IPS-18c (cell line): Measurements from ENCODE around the gene TSC2.
"Not testable (repeated sequence)": the region's sequence is repeated elsewhere in the genome, so short reads cannot be mapped to it uniquely, and the experiment has no call there.

Experiments
- H3K4me3 ChIP-seq: 2 replicates; pipeline ENCODE4 v1.7.0; 2013; ENCODE audit warnings: low read depth, mild to moderate bottlenecking, low read length, moderate library complexity; ENCODE audit not compliant: insufficient read depth
- H3K9me3 ChIP-seq: one replicate; pipeline ENCODE4 v1.6.1; 2013; ENCODE audit warnings: mild to moderate bottlenecking, low read length, moderate library complexity; ENCODE audit not compliant: control insufficient read depth, insufficient read depth

TSC2 gene

GRCh38 chr16:2097689-2098088 lies 49.9 kb downstream of the TSC2 start:
- H3K4me3 ChIP-seq, H3K9me3 ChIP-seq: not testable (repeated sequence)

- H3K9me3 ChIP-seq: not testable (repeated sequence)
Observed at GRCh38 chr16:2101581-2101980, 53.8 kb downstream of the TSC2 start.

GRCh38 chr16:2102471-2102870 lies 54.7 kb downstream of the TSC2 start:
- no peak overlapping the region for H3K4me3 ChIP-seq
- H3K9me3 ChIP-seq: no peaks in the 10 kb centered on the region

More at GRCh38 chr16:2101581-2101980, 53.8 kb downstream of the TSC2 start:
- not testable (repeated sequence) for H3K4me3 ChIP-seq

GRCh38 chr16:2104464-2104863 lies 56.7 kb downstream of the TSC2 start:
- H3K9me3 ChIP-seq, H3K4me3 ChIP-seq: not testable (repeated sequence)

- not testable (repeated sequence) for H3K4me3 ChIP-seq, H3K9me3 ChIP-seq
Observed at GRCh38 chr16:2105291-2105690, 57.5 kb downstream of the TSC2 start.

- H3K9me3 ChIP-seq, H3K4me3 ChIP-seq: not testable (repeated sequence)
Observed at GRCh38 chr16:2105769-2106168, 58.0 kb downstream of the TSC2 start.

- not testable (repeated sequence) for H3K9me3 ChIP-seq, H3K4me3 ChIP-seq
Observed at GRCh38 chr16:2106211-2106610, 58.4 kb downstream of the TSC2 start.

GRCh38 chr16:2107121-2107790 lies 59.5 kb downstream of the TSC2 start:
- H3K9me3 ChIP-seq, H3K4me3 ChIP-seq: not testable (repeated sequence)

- H3K9me3 ChIP-seq, H3K4me3 ChIP-seq: not testable (repeated sequence)
Observed at GRCh38 chr16:2107791-2108125, 60.0 kb downstream of the TSC2 start.

GRCh38 chr16:2108446-2109270 lies 60.9 kb downstream of the TSC2 start:
- not testable (repeated sequence) for H3K9me3 ChIP-seq, H3K4me3 ChIP-seq

- not testable (repeated sequence) for H3K9me3 ChIP-seq, H3K4me3 ChIP-seq
Observed at GRCh38 chr16:2109271-2109580, 61.4 kb downstream of the TSC2 start.

GRCh38 chr16:2109872-2110271 lies 62.1 kb downstream of the TSC2 start:
- H3K4me3 ChIP-seq, H3K9me3 ChIP-seq: not testable (repeated sequence)

- H3K9me3 ChIP-seq, H3K4me3 ChIP-seq: not testable (repeated sequence)
Observed at GRCh38 chr16:2110332-2111008, 62.7 kb downstream of the TSC2 start.

GRCh38 chr16:2111009-2111353 lies 63.2 kb downstream of the TSC2 start:
- not testable (repeated sequence) for H3K4me3 ChIP-seq

GRCh38 chr16:2111412-2112335 lies 63.9 kb downstream of the TSC2 start:
- H3K4me3 ChIP-seq, H3K9me3 ChIP-seq: not testable (repeated sequence)

More at GRCh38 chr16:2111009-2111353, 63.2 kb downstream of the TSC2 start:
- not testable (repeated sequence) for H3K9me3 ChIP-seq

- H3K4me3 ChIP-seq, H3K9me3 ChIP-seq: not testable (repeated sequence)
Observed at GRCh38 chr16:2112539-2113106, 64.8 kb downstream of the TSC2 start.

GRCh38 chr16:2114225-2114624 lies 66.4 kb downstream of the TSC2 start:
- not testable (repeated sequence) for H3K4me3 ChIP-seq, H3K9me3 ChIP-seq
